ENCODE data around the gene PPIP5K2.
A peak's percentile ranks its signal among the peaks of the same experiment; 100 is the strongest.
"Not testable (repeated sequence)": the region's sequence is repeated elsewhere in the genome, so short reads cannot be mapped to it uniquely, and the experiment has no call there.

Gene PPIP5K2

GRCh38 chr5:103217101-103217500, 97.0 kb downstream of the PPIP5K2 start:
- H3K36me3 ChIP-seq (ENCODE audit: insufficient read depth, low read length), result no peaks in the 10 kb centered on the region
- peak overlapping the region; percentile 85 for H3K27ac ChIP-seq (ENCODE audit: low read depth, low read length)
- H3K27me3 ChIP-seq (ENCODE audit: insufficient read depth, low read length), result no peaks in the 10 kb centered on the region
- no peak overlapping the region for H2AFZ ChIP-seq (ENCODE audit: low read length, unreplicated experiment)
- peaks cover 21% of the 10 kb centered on the region for H3K4me1 ChIP-seq (ENCODE audit: control insufficient read depth, insufficient read depth, low read length, unreplicated experiment)
- H3K79me2 ChIP-seq (ENCODE audit: control insufficient read depth, insufficient read depth, low read length, unreplicated experiment), result no peaks in the 10 kb centered on the region
- no peak overlapping the region for H3K4me3 ChIP-seq (ENCODE audit: low read depth, low read length)

GRCh38 chr5:103218164-103218563, 98.1 kb downstream of the PPIP5K2 start:
- H2AFZ ChIP-seq (ENCODE audit: low read length, unreplicated experiment), result no peak overlapping the region
- H3K27ac ChIP-seq (ENCODE audit: low read depth, low read length), result peak overlapping the region; percentile 85
- H3K79me2 ChIP-seq (ENCODE audit: control insufficient read depth, insufficient read depth, low read length, unreplicated experiment), result no peaks in the 10 kb centered on the region
- no peaks in the 10 kb centered on the region for H3K27me3 ChIP-seq (ENCODE audit: insufficient read depth, low read length)
- peaks cover 15% of the 10 kb centered on the region for H3K4me1 ChIP-seq (ENCODE audit: control insufficient read depth, insufficient read depth, low read length, unreplicated experiment)
- H3K36me3 ChIP-seq (ENCODE audit: insufficient read depth, low read length), result no peaks in the 10 kb centered on the region
- H3K4me3 ChIP-seq (ENCODE audit: low read depth, low read length), result no peak overlapping the region

DNA sequence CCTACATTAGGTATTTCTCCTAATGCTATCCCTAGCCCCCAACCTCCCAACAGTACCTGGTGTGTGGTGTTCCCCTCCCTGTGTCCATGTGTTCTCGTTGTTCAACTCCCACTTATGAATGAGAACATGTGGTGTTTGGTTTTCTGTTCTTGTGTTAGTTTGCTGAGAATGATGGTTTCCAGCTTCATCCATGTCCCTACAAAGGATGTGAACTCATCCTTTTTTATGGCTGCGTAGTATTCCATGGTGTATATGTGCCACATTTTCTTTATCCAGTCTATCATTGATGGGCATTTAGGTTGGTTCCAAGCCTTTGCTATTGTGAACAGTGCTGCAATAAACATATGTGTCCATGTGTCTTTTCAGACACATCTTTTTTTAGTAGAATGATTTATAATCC, 99.0 kb downstream of the PPIP5K2 start:
- H3K27ac ChIP-seq (ENCODE audit: low read depth, low read length), result peak overlapping the region; percentile 85; the same call in 1 of the 2 replicates
- H3K27me3 ChIP-seq (ENCODE audit: insufficient read depth, low read length); H2AFZ ChIP-seq (ENCODE audit: low read length, unreplicated experiment); H3K4me3 ChIP-seq (ENCODE audit: low read depth, low read length); H3K79me2 ChIP-seq (ENCODE audit: control insufficient read depth, insufficient read depth, low read length, unreplicated experiment); H3K36me3 ChIP-seq (ENCODE audit: insufficient read depth, low read length): not testable (repeated sequence)
- peaks cover 15% of the 10 kb centered on the region for H3K4me1 ChIP-seq (ENCODE audit: control insufficient read depth, insufficient read depth, low read length, unreplicated experiment)

GRCh38 chr5:103223031-103223955, 103.2 kb downstream of the PPIP5K2 start:
- H3K4me3 ChIP-seq (ENCODE audit: low read depth, low read length), result no peak overlapping the region
- no peaks in the 10 kb centered on the region for H3K27me3 ChIP-seq (ENCODE audit: insufficient read depth, low read length)
- no peak overlapping the region for H2AFZ ChIP-seq (ENCODE audit: low read length, unreplicated experiment)
- H3K4me1 ChIP-seq (ENCODE audit: control insufficient read depth, insufficient read depth, low read length, unreplicated experiment), result peaks cover 4% of the 10 kb centered on the region
- no peaks in the 10 kb centered on the region for H3K36me3 ChIP-seq (ENCODE audit: insufficient read depth, low read length)
- no peak overlapping the region for H3K27ac ChIP-seq (ENCODE audit: low read depth, low read length)
- no peaks in the 10 kb centered on the region for H3K79me2 ChIP-seq (ENCODE audit: control insufficient read depth, insufficient read depth, low read length, unreplicated experiment)

GRCh38 chr5:103224118-103224893, 104.2 kb downstream of the PPIP5K2 start:
- no peak overlapping the region for H3K4me3 ChIP-seq (ENCODE audit: low read depth, low read length)
- H2AFZ ChIP-seq (ENCODE audit: low read length, unreplicated experiment), result no peak overlapping the region
- H3K27ac ChIP-seq (ENCODE audit: low read depth, low read length), result no peak overlapping the region

GRCh38 chr5:103224894-103225246, 104.8 kb downstream of the PPIP5K2 start:
- Histone ChIP-seq H3K27me3 (ENCODE audit: insufficient read depth, low read length) (no peaks in the 10 kb centered on the region), H3K4me1 (ENCODE audit: control insufficient read depth, insufficient read depth, low read length, unreplicated experiment) (peaks cover 4% of the 10 kb centered on the region), H2AFZ (ENCODE audit: low read length, unreplicated experiment) (no peak overlapping the region), H3K4me3 (ENCODE audit: low read depth, low read length) (no peak overlapping the region), H3K79me2 (ENCODE audit: control insufficient read depth, insufficient read depth, low read length, unreplicated experiment) (no peaks in the 10 kb centered on the region), H3K27ac (ENCODE audit: low read depth, low read length) (no peak overlapping the region), H3K36me3 (ENCODE audit: insufficient read depth, low read length) (no peaks in the 10 kb centered on the region)

More at GRCh38 chr5:103224118-103224893, 104.2 kb downstream of the PPIP5K2 start:
- Histone ChIP-seq H3K4me1 (ENCODE audit: control insufficient read depth, insufficient read depth, low read length, unreplicated experiment) (peaks cover 4% of the 10 kb centered on the region), H3K79me2 (ENCODE audit: control insufficient read depth, insufficient read depth, low read length, unreplicated experiment) (no peaks in the 10 kb centered on the region), H3K36me3 (ENCODE audit: insufficient read depth, low read length) (no peaks in the 10 kb centered on the region), H3K27me3 (ENCODE audit: insufficient read depth, low read length) (no peaks in the 10 kb centered on the region)

GRCh38 chr5:103228061-103228460, 108.0 kb downstream of the PPIP5K2 start:
- Histone ChIP-seq H3K27me3 (ENCODE audit: insufficient read depth, low read length) (no peaks in the 10 kb centered on the region), H3K36me3 (ENCODE audit: insufficient read depth, low read length) (no peaks in the 10 kb centered on the region)

GRCh38 chr5:103228588-103228987, 108.5 kb downstream of the PPIP5K2 start:
- H3K4me1 ChIP-seq (ENCODE audit: control insufficient read depth, insufficient read depth, low read length, unreplicated experiment), result peaks cover 4% of the 10 kb centered on the region
- H3K4me3 ChIP-seq (ENCODE audit: low read depth, low read length), result no peak overlapping the region
- H3K27me3 ChIP-seq (ENCODE audit: insufficient read depth, low read length), result no peaks in the 10 kb centered on the region
- no peak overlapping the region for H2AFZ ChIP-seq (ENCODE audit: low read length, unreplicated experiment)
- no peak overlapping the region for H3K27ac ChIP-seq (ENCODE audit: low read depth, low read length)
- H3K36me3 ChIP-seq (ENCODE audit: insufficient read depth, low read length), result no peaks in the 10 kb centered on the region
- no peaks in the 10 kb centered on the region for H3K79me2 ChIP-seq (ENCODE audit: control insufficient read depth, insufficient read depth, low read length, unreplicated experiment)

More at GRCh38 chr5:103228061-103228460, 108.0 kb downstream of the PPIP5K2 start:
- peaks cover 4% of the 10 kb centered on the region for H3K4me1 ChIP-seq (ENCODE audit: control insufficient read depth, insufficient read depth, low read length, unreplicated experiment)
- H2AFZ ChIP-seq (ENCODE audit: low read length, unreplicated experiment), result no peak overlapping the region
- H3K27ac ChIP-seq (ENCODE audit: low read depth, low read length), result no peak overlapping the region
- no peaks in the 10 kb centered on the region for H3K79me2 ChIP-seq (ENCODE audit: control insufficient read depth, insufficient read depth, low read length, unreplicated experiment)
- no peak overlapping the region for H3K4me3 ChIP-seq (ENCODE audit: low read depth, low read length)

DNA sequence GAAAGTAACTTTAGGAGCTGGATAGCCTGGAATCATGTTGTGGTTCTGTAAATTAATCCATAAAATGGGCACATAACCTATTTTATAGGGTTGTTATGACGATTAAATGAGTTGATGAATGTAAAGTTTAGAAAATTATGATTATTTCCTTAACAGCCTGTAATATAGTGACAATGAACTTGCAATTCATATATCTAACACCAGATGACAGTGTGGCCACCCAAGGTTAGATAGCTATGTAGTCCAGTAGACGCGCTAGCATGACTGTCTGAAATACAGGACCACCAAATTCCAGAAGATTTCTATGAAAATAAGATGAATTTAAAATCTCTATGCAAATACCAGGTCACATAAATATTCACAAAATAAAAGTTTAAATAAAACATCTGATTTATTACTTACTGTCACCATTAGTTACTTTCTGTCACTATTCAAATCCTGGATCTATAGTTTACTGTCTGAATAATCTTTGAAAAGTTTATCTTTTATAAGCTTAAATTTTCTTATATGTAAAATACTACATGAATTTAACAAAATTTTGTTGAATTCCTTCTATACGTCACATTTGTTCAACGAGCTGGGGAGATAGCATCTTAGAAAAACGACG, 112.4 kb downstream of the PPIP5K2 start:
- Histone ChIP-seq H3K4me3 (ENCODE audit: low read depth, low read length) (no peak overlapping the region), H3K27me3 (ENCODE audit: insufficient read depth, low read length) (no peaks in the 10 kb centered on the region), H3K27ac (ENCODE audit: low read depth, low read length) (no peak overlapping the region), H2AFZ (ENCODE audit: low read length, unreplicated experiment) (no peak overlapping the region), H3K36me3 (ENCODE audit: insufficient read depth, low read length) (no peaks in the 10 kb centered on the region), H3K79me2 (ENCODE audit: control insufficient read depth, insufficient read depth, low read length, unreplicated experiment) (no peaks in the 10 kb centered on the region), H3K4me1 (ENCODE audit: control insufficient read depth, insufficient read depth, low read length, unreplicated experiment) (peaks cover 12% of the 10 kb centered on the region)

- Histone ChIP-seq H2AFZ (ENCODE audit: low read length, unreplicated experiment) (no peak overlapping the region), H3K4me1 (ENCODE audit: control insufficient read depth, insufficient read depth, low read length, unreplicated experiment) (peaks cover 7% of the 10 kb centered on the region), H3K36me3 (ENCODE audit: insufficient read depth, low read length) (no peaks in the 10 kb centered on the region), H3K27me3 (ENCODE audit: insufficient read depth, low read length) (no peaks in the 10 kb centered on the region), H3K4me3 (ENCODE audit: low read depth, low read length) (no peak overlapping the region), H3K27ac (ENCODE audit: low read depth, low read length) (no peak overlapping the region), H3K79me2 (ENCODE audit: control insufficient read depth, insufficient read depth, low read length, unreplicated experiment) (no peaks in the 10 kb centered on the region)
These were observed 114.3 kb downstream of the PPIP5K2 start for GRCh38 chr5:103234239-103234975.
